ENCODE results near the gene RBM33.

The RBM33 gene

GRCh38 chr7:155745737-155746136 lies 101.3 kb downstream of the RBM33 start:
- no peak for DNase-seq (ENCODE audit: low read depth, low spot score)

GRCh38 chr7:155746188-155746587 lies 101.7 kb downstream of the RBM33 start:
- no peak for DNase-seq (ENCODE audit: low read depth, low spot score)

GRCh38 chr7:155747209-155747608 lies 102.7 kb downstream of the RBM33 start:
- DNase-seq (ENCODE audit: low read depth, low spot score), result no peak

- DNase-seq (ENCODE audit: low read depth, low spot score), result no peak
Measured at GRCh38 chr7:155749578-155749977, 105.1 kb downstream of the RBM33 start.

GRCh38 chr7:155750255-155751125 lies 106.0 kb downstream of the RBM33 start:
- no peak for DNase-seq (ENCODE audit: low read depth, low spot score)

GRCh38 chr7:155751409-155751808 lies 106.9 kb downstream of the RBM33 start:
- DNase-seq (ENCODE audit: low read depth, low spot score), result no peak

GRCh38 chr7:155752756-155753445 lies 108.4 kb downstream of the RBM33 start:
- DNase-seq (ENCODE audit: low read depth, low spot score), result no peak

DNA sequence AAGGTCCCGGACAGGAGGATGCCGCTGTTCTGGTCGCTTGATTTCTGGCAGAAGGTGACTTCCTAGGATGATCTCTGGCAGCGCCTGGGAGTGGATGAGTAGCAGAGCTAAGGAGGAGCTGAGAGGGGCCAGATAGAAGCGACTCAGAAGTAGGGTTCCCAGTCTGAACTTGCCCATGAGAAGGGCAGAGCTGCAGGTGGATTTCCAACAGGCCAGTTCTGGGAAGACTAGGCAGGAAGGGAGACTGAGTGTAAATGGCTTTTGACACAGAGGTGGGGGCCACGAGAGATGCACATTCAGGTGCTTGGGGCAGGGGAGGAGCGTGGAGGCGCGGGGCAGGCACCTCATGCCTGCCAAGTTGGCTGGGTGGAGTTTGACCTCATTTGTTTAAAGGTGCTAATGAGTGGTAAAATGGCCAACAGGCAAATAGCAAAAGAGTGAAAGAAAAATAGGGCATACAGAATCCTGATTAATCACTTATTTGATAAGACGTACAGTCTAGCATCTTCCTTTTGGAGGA lies 109.0 kb downstream of the RBM33 start:
- no peak for DNase-seq (ENCODE audit: low read depth, low spot score)

- DNase-seq (ENCODE audit: low read depth, low spot score), result no peak
Measured at GRCh38 chr7:155754165-155754564, 109.7 kb downstream of the RBM33 start.

GRCh38 chr7:155755026-155755425 lies 110.6 kb downstream of the RBM33 start:
- DNase-seq (ENCODE audit: low read depth, low spot score), result no peak

GRCh38 chr7:155756322-155756721 lies 111.9 kb downstream of the RBM33 start:
- no peak for DNase-seq (ENCODE audit: low read depth, low spot score)

GRCh38 chr7:155758348-155758747 lies 113.9 kb downstream of the RBM33 start:
- DNase-seq (ENCODE audit: low read depth, low spot score), result no peak

GRCh38 chr7:155759740-155760430 lies 115.4 kb downstream of the RBM33 start:
- no peak for DNase-seq (ENCODE audit: low read depth, low spot score)

DNA sequence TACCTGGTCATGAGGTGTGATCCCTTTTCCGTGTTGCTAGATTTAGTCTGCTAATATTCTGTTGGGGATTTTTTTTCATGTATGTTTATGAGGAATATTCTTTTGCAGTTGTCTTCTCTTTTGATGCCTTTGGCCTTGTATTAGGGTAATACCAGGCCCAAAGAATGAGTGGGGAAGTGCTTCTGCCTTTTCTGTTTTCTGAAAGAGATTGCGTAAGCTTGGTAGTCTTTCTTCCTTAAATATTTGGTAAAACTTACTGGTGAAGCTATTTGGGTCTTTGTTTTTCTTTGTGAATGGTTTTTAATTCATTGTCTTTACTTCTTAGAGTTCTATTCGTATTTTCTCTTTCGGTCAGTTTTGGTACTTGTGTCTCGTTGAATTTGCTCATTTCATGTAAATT lies 116.7 kb downstream of the RBM33 start:
- no peak for DNase-seq (ENCODE audit: low read depth, low spot score)

- no peak for DNase-seq (ENCODE audit: low read depth, low spot score)
Measured at GRCh38 chr7:155762036-155762435, 117.6 kb downstream of the RBM33 start.

DNA sequence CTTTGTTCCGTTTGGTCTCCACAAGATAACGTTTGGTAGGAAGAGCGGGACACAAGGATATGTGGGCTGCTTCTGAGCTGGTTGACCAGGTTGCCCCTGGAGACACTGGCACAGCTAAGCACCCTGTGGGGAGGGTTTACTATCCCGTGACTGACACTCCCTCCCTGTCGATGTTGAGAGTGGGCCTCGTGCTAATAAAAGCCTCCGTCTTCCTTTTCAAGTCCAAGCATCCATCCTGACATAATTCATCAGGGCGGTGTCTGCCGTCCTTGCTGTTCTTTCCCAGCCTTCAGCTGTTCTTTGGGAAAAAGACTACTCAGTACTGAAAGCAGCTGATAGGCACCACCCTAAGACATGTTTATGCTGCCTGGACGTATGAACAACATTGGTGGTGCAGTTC lies 118.2 kb downstream of the RBM33 start:
- DNase-seq (ENCODE audit: low read depth, low spot score), result no peak

GRCh38 chr7:155763122-155763521 lies 118.7 kb downstream of the RBM33 start:
- no peak for DNase-seq (ENCODE audit: low read depth, low spot score)

- DNase-seq (ENCODE audit: low read depth, low spot score), result peak; percentile 18
Measured at GRCh38 chr7:155763691-155764437, 119.4 kb downstream of the RBM33 start.

- DNase-seq (ENCODE audit: low read depth, low spot score), result no peak
Measured at GRCh38 chr7:155764438-155764793, 120.0 kb downstream of the RBM33 start.

DNA sequence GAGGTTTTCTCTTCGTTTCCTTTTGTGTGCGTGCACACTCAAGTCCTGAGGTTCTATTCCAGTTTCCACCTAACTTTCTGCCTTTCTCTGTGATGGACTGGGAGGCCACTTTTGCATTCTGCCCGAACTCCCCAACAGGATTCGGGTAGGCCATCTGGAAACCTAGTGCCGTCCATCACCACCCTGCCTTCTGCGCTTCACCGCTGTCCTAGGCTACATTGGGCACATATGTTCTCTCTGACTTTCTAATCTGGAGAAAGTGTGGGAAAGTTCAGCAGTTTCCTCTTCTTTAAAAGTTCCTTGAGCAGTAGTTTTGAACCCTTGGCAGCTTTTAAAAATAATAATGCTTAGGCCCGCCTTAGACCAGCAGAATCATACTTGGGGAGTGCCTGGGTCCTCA lies 121.0 kb downstream of the RBM33 start:
- no peak for DNase-seq (ENCODE audit: low read depth, low spot score)

DNA sequence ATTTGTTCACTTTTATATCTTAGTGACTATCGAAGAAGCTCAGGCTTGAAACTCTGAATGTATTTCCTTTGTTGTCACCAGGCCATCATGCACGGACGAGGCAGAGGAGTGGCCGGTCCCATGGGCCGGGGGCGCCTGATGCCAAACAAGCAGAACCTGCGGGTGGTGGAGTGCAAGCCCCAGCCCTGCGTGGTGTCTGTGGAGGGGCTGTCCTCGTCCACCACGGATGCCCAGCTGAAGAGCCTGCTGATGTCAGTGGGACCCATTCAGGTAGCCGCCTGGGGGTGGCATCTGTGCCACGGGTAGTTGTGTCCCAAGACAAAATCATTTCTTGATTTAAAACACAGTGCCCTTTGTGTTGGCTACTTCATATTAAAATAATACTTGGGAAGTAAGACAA lies 121.9 kb downstream of the RBM33 start:
- no peak for DNase-seq (ENCODE audit: low read depth, low spot score)

All from activated CD4-positive, CD25-positive, alpha-beta regulatory T cell treated with anti-CD3 and anti-CD28 coated beads, Interleukin-2, amount 50 U/mL, for 16 hours (primary cell).